Fibroblast of skin of back (primary cell): ENCODE measurements around the gene ST6GALNAC2.
"Not testable (repeated sequence)": the region's sequence is repeated elsewhere in the genome, so short reads cannot be mapped to it uniquely, and the experiment has no call there.

Source experiments
- DNase-seq: peaks from one replicate; pipeline ENCODE4 v3.0.0-alpha.2; 2013

The ST6GALNAC2 gene

GRCh38 chr17:76570457-76570856 is 15.2 kb downstream of the ST6GALNAC2 start:
- no peak for DNase-seq

GRCh38 chr17:76569607-76570279 is 15.9 kb downstream of the ST6GALNAC2 start:
- DNase-seq: no peak

GRCh38 chr17:76568811-76569221 is 16.8 kb downstream of the ST6GALNAC2 start:
- no peak for DNase-seq

- no peak for DNase-seq
Observed at GRCh38 chr17:76567634-76568432, 17.8 kb downstream of the ST6GALNAC2 start.

- DNase-seq: no peak
Observed at GRCh38 chr17:76566988-76567431, 18.6 kb downstream of the ST6GALNAC2 start.

GRCh38 chr17:76566613-76566943 is 19.1 kb downstream of the ST6GALNAC2 start:
- no peak for DNase-seq

GRCh38 chr17:76565728-76566612 is 19.7 kb downstream of the ST6GALNAC2 start:
- no peak for DNase-seq

GRCh38 chr17:76564991-76565727 is 20.5 kb downstream of the ST6GALNAC2 start:
- DNase-seq: peak; percentile 13

GRCh38 chr17:76563359-76563758 is 22.3 kb downstream of the ST6GALNAC2 start:
- DNase-seq: not testable (repeated sequence)

GRCh38 chr17:76562734-76563148 is 22.9 kb downstream of the ST6GALNAC2 start:
- peak; percentile 38 for DNase-seq

GRCh38 chr17:76561799-76562268 is 23.8 kb downstream of the ST6GALNAC2 start:
- DNase-seq: peak; percentile 30

GRCh38 chr17:76561332-76561731 is 24.3 kb downstream of the ST6GALNAC2 start:
- DNase-seq: no peak

- no peak for DNase-seq
Observed at GRCh38 chr17:76560877-76561221, 24.8 kb downstream of the ST6GALNAC2 start.

- DNase-seq: no peak
Observed at GRCh38 chr17:76560036-76560876, 25.4 kb downstream of the ST6GALNAC2 start.

GRCh38 chr17:76559460-76559859 is 26.2 kb downstream of the ST6GALNAC2 start:
- DNase-seq: not testable (repeated sequence)

- DNase-seq: peak; percentile 50
Observed at GRCh38 chr17:76558198-76559095, 27.2 kb downstream of the ST6GALNAC2 start.

- DNase-seq: peak; percentile 96
Observed at GRCh38 chr17:76557368-76558197, 28.1 kb downstream of the ST6GALNAC2 start.

GRCh38 chr17:76556765-76557367 is 28.8 kb downstream of the ST6GALNAC2 start:
- peak; percentile 7 for DNase-seq

GRCh38 chr17:76554131-76554530 is 31.5 kb downstream of the ST6GALNAC2 start:
- no peak for DNase-seq
